Measurements from ENCODE around the gene SERPINA12. TPM values are rescaled to one million over a fixed set of nuclear protein-coding genes. Genes with fewer than 3 reads are reported as not detected.

Gene SERPINA12
- total and polyA plus RNA-seq, 2 of the 13 experiments (the other 11 are each of a cell fraction or from before 2014, with no cell fraction given) = 0.08 TPM; not detected in 1

DNA sequence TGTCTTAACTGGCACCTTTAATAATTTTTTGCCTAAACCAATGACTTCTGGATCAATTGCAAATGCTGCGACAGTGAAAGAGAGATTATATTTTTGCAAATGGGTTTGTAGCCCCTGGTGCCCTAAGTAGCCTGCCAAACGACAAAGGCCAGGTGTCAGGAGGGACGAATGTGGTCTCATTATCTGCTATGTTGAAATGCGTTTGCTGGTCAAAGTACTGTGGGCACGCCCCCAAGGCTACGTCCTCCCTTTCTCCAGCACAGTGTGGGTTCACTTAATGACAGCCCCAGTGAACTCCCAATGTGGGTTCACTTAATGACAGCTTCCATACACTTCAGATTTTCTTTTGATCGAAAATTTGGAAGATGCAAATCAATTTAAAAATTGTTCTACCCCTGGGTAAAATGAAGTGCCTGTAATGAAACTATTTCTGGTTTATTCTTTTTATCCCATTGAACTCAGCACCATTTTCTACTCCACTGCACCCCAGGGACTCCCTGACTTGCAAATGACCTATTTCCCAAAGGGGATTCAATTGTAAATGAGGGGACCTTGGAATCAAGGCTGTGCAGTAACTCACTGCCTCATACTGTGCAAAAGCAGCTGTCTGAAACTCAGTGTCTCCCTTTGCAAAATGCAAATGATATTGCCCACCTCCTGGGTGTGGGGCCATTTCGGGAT, 58.0 kb downstream of the SERPINA12 start (continued):
- TF ChIP-seq, protein P1, sequence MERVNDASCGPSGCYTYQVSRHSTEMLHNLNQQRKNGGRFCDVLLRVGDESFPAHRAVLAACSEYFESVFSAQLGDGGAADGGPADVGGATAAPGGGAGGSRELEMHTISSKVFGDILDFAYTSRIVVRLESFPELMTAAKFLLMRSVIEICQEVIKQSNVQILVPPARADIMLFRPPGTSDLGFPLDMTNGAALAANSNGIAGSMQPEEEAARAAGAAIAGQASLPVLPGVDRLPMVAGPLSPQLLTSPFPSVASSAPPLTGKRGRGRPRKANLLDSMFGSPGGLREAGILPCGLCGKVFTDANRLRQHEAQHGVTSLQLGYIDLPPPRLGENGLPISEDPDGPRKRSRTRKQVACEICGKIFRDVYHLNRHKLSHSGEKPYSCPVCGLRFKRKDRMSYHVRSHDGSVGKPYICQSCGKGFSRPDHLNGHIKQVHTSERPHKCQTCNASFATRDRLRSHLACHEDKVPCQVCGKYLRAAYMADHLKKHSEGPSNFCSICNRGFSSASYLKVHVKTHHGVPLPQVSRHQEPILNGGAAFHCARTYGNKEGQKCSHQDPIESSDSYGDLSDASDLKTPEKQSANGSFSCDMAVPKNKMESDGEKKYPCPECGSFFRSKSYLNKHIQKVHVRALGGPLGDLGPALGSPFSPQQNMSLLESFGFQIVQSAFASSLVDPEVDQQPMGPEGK (CRISPR knock-in tag; IDR thresholded peaks at IDR 0.05) = peak; percentile 74
- TF ChIP-seq ZNF121 (CRISPR knock-in tag; IDR thresholded peaks at IDR 0.05) (no peak), SMARCE1 (IDR thresholded peaks at IDR 0.05; ENCODE audit: borderline replicate concordance) (no peak), ZNF782 (CRISPR knock-in tag; IDR thresholded peaks at IDR 0.05; ENCODE audit: borderline replicate concordance) (no peak), NCOA1 (CRISPR knock-in tag; IDR thresholded peaks at IDR 0.05) (no peak; the same call in 1 of the 2 replicates), CC2D1A (CRISPR knock-in tag; IDR thresholded peaks at IDR 0.05) (no peak), RARA (CRISPR knock-in tag; IDR thresholded peaks at IDR 0.05) (peak; percentile 73), ATAD3A (CRISPR knock-in tag; IDR thresholded peaks at IDR 0.05) (no peak), HDAC2 (CRISPR knock-in tag; IDR thresholded peaks at IDR 0.05) (peak; percentile 81), ISL2 (CRISPR knock-in tag; IDR thresholded peaks at IDR 0.05) (peak; percentile 85), ERF (CRISPR knock-in tag; IDR thresholded peaks at IDR 0.05) (peak; percentile 65)
- TF ChIP-seq, protein P2, sequence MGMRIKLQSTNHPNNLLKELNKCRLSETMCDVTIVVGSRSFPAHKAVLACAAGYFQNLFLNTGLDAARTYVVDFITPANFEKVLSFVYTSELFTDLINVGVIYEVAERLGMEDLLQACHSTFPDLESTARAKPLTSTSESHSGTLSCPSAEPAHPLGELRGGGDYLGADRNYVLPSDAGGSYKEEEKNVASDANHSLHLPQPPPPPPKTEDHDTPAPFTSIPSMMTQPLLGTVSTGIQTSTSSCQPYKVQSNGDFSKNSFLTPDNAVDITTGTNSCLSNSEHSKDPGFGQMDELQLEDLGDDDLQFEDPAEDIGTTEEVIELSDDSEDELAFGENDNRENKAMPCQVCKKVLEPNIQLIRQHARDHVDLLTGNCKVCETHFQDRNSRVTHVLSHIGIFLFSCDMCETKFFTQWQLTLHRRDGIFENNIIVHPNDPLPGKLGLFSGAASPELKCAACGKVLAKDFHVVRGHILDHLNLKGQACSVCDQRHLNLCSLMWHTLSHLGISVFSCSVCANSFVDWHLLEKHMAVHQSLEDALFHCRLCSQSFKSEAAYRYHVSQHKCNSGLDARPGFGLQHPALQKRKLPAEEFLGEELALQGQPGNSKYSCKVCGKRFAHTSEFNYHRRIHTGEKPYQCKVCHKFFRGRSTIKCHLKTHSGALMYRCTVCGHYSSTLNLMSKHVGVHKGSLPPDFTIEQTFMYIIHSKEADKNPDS (CRISPR knock-in tag; IDR thresholded peaks at IDR 0.05) = no peak
- TF ChIP-seq, protein P3, sequence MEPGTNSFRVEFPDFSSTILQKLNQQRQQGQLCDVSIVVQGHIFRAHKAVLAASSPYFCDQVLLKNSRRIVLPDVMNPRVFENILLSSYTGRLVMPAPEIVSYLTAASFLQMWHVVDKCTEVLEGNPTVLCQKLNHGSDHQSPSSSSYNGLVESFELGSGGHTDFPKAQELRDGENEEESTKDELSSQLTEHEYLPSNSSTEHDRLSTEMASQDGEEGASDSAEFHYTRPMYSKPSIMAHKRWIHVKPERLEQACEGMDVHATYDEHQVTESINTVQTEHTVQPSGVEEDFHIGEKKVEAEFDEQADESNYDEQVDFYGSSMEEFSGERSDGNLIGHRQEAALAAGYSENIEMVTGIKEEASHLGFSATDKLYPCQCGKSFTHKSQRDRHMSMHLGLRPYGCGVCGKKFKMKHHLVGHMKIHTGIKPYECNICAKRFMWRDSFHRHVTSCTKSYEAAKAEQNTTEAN (CRISPR knock-in tag; conservative IDR thresholded peaks at IDR 0.05) = no peak
- TF ChIP-seq, protein P4, sequence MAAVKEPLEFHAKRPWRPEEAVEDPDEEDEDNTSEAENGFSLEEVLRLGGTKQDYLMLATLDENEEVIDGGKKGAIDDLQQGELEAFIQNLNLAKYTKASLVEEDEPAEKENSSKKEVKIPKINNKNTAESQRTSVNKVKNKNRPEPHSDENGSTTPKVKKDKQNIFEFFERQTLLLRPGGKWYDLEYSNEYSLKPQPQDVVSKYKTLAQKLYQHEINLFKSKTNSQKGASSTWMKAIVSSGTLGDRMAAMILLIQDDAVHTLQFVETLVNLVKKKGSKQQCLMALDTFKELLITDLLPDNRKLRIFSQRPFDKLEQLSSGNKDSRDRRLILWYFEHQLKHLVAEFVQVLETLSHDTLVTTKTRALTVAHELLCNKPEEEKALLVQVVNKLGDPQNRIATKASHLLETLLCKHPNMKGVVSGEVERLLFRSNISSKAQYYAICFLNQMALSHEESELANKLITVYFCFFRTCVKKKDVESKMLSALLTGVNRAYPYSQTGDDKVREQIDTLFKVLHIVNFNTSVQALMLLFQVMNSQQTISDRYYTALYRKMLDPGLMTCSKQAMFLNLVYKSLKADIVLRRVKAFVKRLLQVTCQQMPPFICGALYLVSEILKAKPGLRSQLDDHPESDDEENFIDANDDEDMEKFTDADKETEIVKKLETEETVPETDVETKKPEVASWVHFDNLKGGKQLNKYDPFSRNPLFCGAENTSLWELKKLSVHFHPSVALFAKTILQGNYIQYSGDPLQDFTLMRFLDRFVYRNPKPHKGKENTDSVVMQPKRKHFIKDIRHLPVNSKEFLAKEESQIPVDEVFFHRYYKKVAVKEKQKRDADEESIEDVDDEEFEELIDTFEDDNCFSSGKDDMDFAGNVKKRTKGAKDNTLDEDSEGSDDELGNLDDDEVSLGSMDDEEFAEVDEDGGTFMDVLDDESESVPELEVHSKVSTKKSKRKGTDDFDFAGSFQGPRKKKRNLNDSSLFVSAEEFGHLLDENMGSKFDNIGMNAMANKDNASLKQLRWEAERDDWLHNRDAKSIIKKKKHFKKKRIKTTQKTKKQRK (IDR thresholded peaks at IDR 0.05; ENCODE audit: low read length) = no peak
- TF ChIP-seq, protein P5, sequence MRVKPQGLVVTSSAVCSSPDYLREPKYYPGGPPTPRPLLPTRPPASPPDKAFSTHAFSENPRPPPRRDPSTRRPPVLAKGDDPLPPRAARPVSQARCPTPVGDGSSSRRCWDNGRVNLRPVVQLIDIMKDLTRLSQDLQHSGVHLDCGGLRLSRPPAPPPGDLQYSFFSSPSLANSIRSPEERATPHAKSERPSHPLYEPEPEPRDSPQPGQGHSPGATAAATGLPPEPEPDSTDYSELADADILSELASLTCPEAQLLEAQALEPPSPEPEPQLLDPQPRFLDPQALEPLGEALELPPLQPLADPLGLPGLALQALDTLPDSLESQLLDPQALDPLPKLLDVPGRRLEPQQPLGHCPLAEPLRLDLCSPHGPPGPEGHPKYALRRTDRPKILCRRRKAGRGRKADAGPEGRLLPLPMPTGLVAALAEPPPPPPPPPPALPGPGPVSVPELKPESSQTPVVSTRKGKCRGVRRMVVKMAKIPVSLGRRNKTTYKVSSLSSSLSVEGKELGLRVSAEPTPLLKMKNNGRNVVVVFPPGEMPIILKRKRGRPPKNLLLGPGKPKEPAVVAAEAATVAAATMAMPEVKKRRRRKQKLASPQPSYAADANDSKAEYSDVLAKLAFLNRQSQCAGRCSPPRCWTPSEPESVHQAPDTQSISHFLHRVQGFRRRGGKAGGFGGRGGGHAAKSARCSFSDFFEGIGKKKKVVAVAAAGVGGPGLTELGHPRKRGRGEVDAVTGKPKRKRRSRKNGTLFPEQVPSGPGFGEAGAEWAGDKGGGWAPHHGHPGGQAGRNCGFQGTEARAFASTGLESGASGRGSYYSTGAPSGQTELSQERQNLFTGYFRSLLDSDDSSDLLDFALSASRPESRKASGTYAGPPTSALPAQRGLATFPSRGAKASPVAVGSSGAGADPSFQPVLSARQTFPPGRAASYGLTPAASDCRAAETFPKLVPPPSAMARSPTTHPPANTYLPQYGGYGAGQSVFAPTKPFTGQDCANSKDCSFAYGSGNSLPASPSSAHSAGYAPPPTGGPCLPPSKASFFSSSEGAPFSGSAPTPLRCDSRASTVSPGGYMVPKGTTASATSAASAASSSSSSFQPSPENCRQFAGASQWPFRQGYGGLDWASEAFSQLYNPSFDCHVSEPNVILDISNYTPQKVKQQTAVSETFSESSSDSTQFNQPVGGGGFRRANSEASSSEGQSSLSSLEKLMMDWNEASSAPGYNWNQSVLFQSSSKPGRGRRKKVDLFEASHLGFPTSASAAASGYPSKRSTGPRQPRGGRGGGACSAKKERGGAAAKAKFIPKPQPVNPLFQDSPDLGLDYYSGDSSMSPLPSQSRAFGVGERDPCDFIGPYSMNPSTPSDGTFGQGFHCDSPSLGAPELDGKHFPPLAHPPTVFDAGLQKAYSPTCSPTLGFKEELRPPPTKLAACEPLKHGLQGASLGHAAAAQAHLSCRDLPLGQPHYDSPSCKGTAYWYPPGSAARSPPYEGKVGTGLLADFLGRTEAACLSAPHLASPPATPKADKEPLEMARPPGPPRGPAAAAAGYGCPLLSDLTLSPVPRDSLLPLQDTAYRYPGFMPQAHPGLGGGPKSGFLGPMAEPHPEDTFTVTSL (CRISPR knock-in tag; IDR thresholded peaks at IDR 0.05; ENCODE audit: borderline replicate concordance) = peak; percentile 72; the same call in 1 of the 2 replicates

Data from HepG2 (cell line).